Mammary epithelial cell (primary cell): ENCODE results near the gene MARK3.

Source experiments
- CTCF ChIP-seq, 2 donors: IDR thresholded peaks in 1 of 2; conservative IDR thresholded peaks in 1 of 2; 2 replicates each; pipeline ENCODE4 v1.5.1; 2011 to 2012; ENCODE audit warnings: inconsistent platforms in 2 of 2, low read length in 2 of 2, mild to moderate bottlenecking in 2 of 2, control low read depth in 1 of 2, low read depth in 1 of 2; ENCODE audit not compliant: insufficient read depth in 1 of 2; ENCODE audit errors: extremely low read depth in 1 of 2
- EZH2 ChIP-seq: IDR thresholded peaks from 2 replicates; pipeline ENCODE4 v1.6.1; 2012; ENCODE audit warnings: low read length, inconsistent platforms, borderline replicate concordance

DNA sequence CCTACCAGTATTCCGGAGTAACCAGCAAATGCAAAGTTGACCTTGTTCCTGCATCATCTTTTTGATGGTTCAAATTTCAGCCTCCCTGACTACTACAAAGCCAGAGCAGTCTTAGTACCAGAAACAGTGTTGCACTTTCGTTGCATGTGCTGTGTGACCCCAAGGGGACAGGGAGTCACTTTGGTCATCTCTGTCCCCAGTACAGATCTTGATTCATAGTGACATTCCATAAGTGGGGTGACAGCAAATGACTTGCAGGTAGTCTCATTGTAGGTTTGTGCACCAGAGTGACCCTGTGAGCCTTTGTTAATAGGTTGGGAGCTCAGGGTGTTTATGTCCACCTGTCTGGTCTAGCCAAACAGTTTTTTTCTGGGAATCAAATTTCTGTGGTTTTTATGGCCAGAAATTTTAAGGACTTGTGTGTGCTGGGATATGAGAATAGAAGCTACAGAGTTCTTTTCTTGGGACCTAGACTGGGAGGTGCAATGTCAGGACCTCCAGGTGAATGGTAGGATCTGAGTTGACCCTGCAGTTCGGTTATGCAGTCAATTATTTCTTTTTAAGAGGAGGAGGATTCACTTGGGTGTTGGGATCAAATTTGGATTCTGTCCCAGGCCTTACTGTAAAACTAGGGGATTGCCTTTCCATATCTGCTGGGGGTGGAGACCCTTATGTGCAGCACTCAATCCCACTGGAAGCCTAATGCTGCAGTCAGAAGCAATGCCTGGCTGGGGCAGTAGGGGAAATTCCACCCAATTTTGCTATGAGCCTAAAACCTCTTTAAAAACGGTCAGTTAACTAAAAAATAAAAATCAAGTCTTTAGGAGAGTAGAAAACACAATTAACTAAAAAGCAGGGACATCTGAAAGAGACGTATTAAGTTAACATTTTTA is 41.1 kb upstream of the MARK3 start:
- no peak for TF ChIP-seq CTCF (conservative IDR thresholded peaks at IDR 0.05 in 1 of 2, IDR thresholded peaks at IDR 0.05 in 1 of 2; ENCODE audit: extremely low read depth in 1 of 2, insufficient read depth in 1 of 2, low read depth in 1 of 2, low read length in 2 of 2)
- TF ChIP-seq EZH2, result no peak
